ENCODE data around the gene KCNAB1.

- TF ChIP-seq, protein P1, sequence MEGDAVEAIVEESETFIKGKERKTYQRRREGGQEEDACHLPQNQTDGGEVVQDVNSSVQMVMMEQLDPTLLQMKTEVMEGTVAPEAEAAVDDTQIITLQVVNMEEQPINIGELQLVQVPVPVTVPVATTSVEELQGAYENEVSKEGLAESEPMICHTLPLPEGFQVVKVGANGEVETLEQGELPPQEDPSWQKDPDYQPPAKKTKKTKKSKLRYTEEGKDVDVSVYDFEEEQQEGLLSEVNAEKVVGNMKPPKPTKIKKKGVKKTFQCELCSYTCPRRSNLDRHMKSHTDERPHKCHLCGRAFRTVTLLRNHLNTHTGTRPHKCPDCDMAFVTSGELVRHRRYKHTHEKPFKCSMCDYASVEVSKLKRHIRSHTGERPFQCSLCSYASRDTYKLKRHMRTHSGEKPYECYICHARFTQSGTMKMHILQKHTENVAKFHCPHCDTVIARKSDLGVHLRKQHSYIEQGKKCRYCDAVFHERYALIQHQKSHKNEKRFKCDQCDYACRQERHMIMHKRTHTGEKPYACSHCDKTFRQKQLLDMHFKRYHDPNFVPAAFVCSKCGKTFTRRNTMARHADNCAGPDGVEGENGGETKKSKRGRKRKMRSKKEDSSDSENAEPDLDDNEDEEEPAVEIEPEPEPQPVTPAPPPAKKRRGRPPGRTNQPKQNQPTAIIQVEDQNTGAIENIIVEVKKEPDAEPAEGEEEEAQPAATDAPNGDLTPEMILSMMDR (IDR thresholded peaks at IDR 0.05), result no peak
- no peak for TF ChIP-seq POLR2A (IDR thresholded peaks at IDR 0.05)
- TF ChIP-seq POLR2AphosphoS5 (IDR thresholded peaks at IDR 0.05), result no peak
Measured at GRCh38 chr3:156581954-156582353, 461.6 kb downstream of the KCNAB1 start.

Data from suprapubic skin (tissue), 4 donors.